A549 (cell line): Measurements from ENCODE around the gene RPL27A. TPM values are rescaled to one million over a fixed set of nuclear protein-coding genes. Genes with fewer than 3 reads are reported as not detected.
A peak's percentile ranks its signal among the peaks of the same experiment; 100 is the strongest.

Experiments
- ATAC-seq, 2 experiments: fragments of 200-7000 bp in 1 of 2; fragments of >200 bp in 1 of 2; cut with Nextera tagmentation in 1 of 2; cut with Tn5 transposase in 1 of 2; 3 replicates each; pipeline versions ENCODE4 v1.8.0 to v1.9.1; 2018 to 2020; ENCODE audit warnings: mild to moderate bottlenecking in 1 of 2, moderate library complexity in 1 of 2
- CTCF ChIA-PET: fragments of 300-600 bp; sonication (Branson Sonifier 250); formaldehyde crosslinking; extraction: SDS; loops from one replicate; lab custom pipeline; 2021; ENCODE audit warnings: antibody characterized with exemption, inconsistent platforms; lab: Yijun Ruan, JAX
- POLR2A ChIA-PET: fragments of 350-600 bp; formaldehyde crosslinking; extraction: SDS; loops from one replicate; lab custom pipeline; 2021; ENCODE audit warnings: antibody characterized with exemption, inconsistent platforms; lab: Yijun Ruan, JAX
- DNase-seq, 2 experiments: peaks; one replicate each; pipeline versions ENCODE4 v3.0.0 to v3.0.0-alpha.2; 2011 to 2016; ENCODE audit warnings: low read depth in 1 of 2, low spot score in 1 of 2
- FAIRE-seq: peaks from 2 replicates; lab custom pipeline; 2011; peaks lifted over from hg19 to GRCh38; lab: Jason Lieb, UNC
- H3K27ac ChIP-seq, 2 experiments: fragments of >200 bp; sonication (Bioruptor Twin); formaldehyde crosslinking; 3 replicates each; pipeline ENCODE4 v1.5.1; 2016 to 2017
- H3K4me1 ChIP-seq: fragments of >200 bp; sonication (Bioruptor Twin); formaldehyde crosslinking; 3 replicates; pipeline ENCODE4 v1.6.1; 2016
- H3K4me2 ChIP-seq: fragments of >200 bp; sonication (Bioruptor Twin); formaldehyde crosslinking; 3 replicates; pipeline ENCODE4 v1.6.1; 2016
- H3K4me3 ChIP-seq: fragments of >200 bp; sonication (Bioruptor Twin); formaldehyde crosslinking; 3 replicates; pipeline ENCODE4 v1.5.1; 2016
- H3K9me3 ChIP-seq: fragments of >200 bp; sonication (Bioruptor Twin); formaldehyde crosslinking; 3 replicates; pipeline ENCODE4 v1.6.1; 2016
- CEBPB ChIP-seq, 2 experiments: fragments of >200 bp in 1 of 2; sonication (Bioruptor Twin) in 1 of 2; formaldehyde crosslinking in 1 of 2; IDR thresholded peaks; 2 replicates each; pipeline ENCODE4 v1.6.1; 2012 to 2016
- CHD2 ChIP-seq: fragments of 150-350 bp; IDR thresholded peaks from 2 replicates; pipeline ENCODE4 v1.6.1; 2014; ENCODE audit warnings: low read length; ENCODE audit not compliant: partially characterized antibody
- CHD4 ChIP-seq: fragments of 200-600 bp; sonication (generic); IDR thresholded peaks from 2 replicates; pipeline ENCODE4 v1.6.1; 2016; ENCODE audit warnings: antibody characterized with exemption, mild to moderate bottlenecking, borderline replicate concordance
- EP300 ChIP-seq, 2 experiments: fragments of >200 bp; sonication (Bioruptor Twin); formaldehyde crosslinking; IDR thresholded peaks; 2 replicates in 1 of 2; 3 replicates in 1 of 2; pipeline ENCODE4 v1.6.1; 2016 to 2017
- FOSL2 ChIP-seq, 2 experiments: fragments of 450-650 bp in 1 of 2; fragments of >200 bp in 1 of 2; sonication (Bioruptor Twin) in 1 of 2; formaldehyde crosslinking; IDR thresholded peaks; 2 replicates each; pipeline versions ENCODE4 v1.5.0 to v1.6.1; 2016 to 2020; ENCODE audit warnings: mild to moderate bottlenecking in 1 of 2, moderate library complexity in 1 of 2
- FOXS1 ChIP-seq: fragments of 250-450 bp; sonication (Bioruptor Pico); IDR thresholded peaks from 2 replicates; pipeline ENCODE4 v1.5.0; 2020; ENCODE audit warnings: mild to moderate bottlenecking, moderate library complexity
- GATA3 ChIP-seq: IDR thresholded peaks from 2 replicates; pipeline ENCODE4 v1.6.1; 2012; ENCODE audit warnings: borderline replicate concordance
- KDM1A ChIP-seq: fragments of 200-600 bp; sonication (generic); IDR thresholded peaks from 2 replicates; pipeline ENCODE4 v1.6.1; 2016; ENCODE audit warnings: low read depth, mild to moderate bottlenecking
- NFE2L2 ChIP-seq: fragments of 150-350 bp; conservative IDR thresholded peaks from 2 replicates; pipeline ENCODE4 v1.6.1; 2014; ENCODE audit warnings: low read length
- NPAS2 ChIP-seq: fragments of 250-450 bp; sonication (Bioruptor Pico); IDR thresholded peaks from 2 replicates; pipeline ENCODE4 v1.8.0; 2022; ENCODE audit warnings: mild to moderate bottlenecking, moderate library complexity, borderline replicate concordance
- POLR2A ChIP-seq: IDR thresholded peaks from 2 replicates; pipeline ENCODE4 v1.6.1; 2012; ENCODE audit warnings: mild to moderate bottlenecking, low read length
- POLR2AphosphoS2 ChIP-seq: conservative IDR thresholded peaks from 2 replicates; pipeline ENCODE4 v1.6.1; 2012; ENCODE audit warnings: low read length, improper control_type of control experiment, inconsistent platforms
- RNF2 ChIP-seq: fragments of 200-600 bp; sonication (generic); IDR thresholded peaks from 2 replicates; pipeline ENCODE4 v1.6.1; 2016; ENCODE audit warnings: low read depth, mild to moderate bottlenecking, antibody characterized with exemption, moderate library complexity, borderline replicate concordance
- SREBF2 ChIP-seq: fragments of 450-650 bp; IDR thresholded peaks from 2 replicates; pipeline ENCODE4 v1.6.1; 2014; ENCODE audit warnings: mild to moderate bottlenecking, moderate library complexity
- TFCP2L1 ChIP-seq: fragments of 250-450 bp; sonication (Bioruptor Pico); IDR thresholded peaks from 2 replicates; pipeline ENCODE4 v1.5.0; 2021; ENCODE audit warnings: mild to moderate bottlenecking
- TP53 ChIP-seq: fragments of 250-450 bp; sonication (Bioruptor Pico); IDR thresholded peaks from 2 replicates; pipeline ENCODE4 v1.5.0; 2021; ENCODE audit warnings: mild to moderate bottlenecking, moderate library complexity
- ZC3H11A ChIP-seq: fragments of 450-650 bp; IDR thresholded peaks from 2 replicates; pipeline ENCODE4 v1.6.1; 2014; ENCODE audit warnings: antibody characterized with exemption, mild to moderate bottlenecking
- WGBS: methylation state at CpG from one replicate; pipeline ENCODE4 v1.1.6; 2017; ENCODE audit errors: missing lambda C conversion rate; 5-methylcytosine and 5-hydroxymethylcytosine counted together
- polyA plus RNA-seq, 4 experiments: library from polyadenylated mRNA; depleted of rRNA in 3 of 4; stranded (reverse); fragments of >200 nt; fragmentation: RNase III in 1 of 4; extraction: RNeasy Plus Mini Kit Qiagen cat#74134 plus additional on column Dnase treatment in 1 of 4; gene quantifications; 2 replicates in 3 of 4; 3 replicates in 1 of 4; pipeline ENCODE4 v1.2.3, GENCODE V29; 2011 to 2017
- TF ChIP-seq, protein P1 (sequence below): fragments of >200 bp; sonication (Bioruptor Twin); formaldehyde crosslinking; IDR thresholded peaks from 3 replicates; pipeline ENCODE4 v1.5.1; 2016
- TF ChIP-seq, protein P2 (sequence below): fragments of 450-650 bp; IDR thresholded peaks from 2 replicates; pipeline ENCODE4 v1.6.1; 2014; ENCODE audit warnings: antibody characterized with exemption
- TF ChIP-seq, protein P3 (sequence below): fragments of 250-450 bp; sonication (Bioruptor Pico); IDR thresholded peaks from 2 replicates; pipeline ENCODE4 v1.5.0; 2021; ENCODE audit warnings: mild to moderate bottlenecking, moderate library complexity, borderline replicate concordance
- TF ChIP-seq, protein P4 (sequence below): IDR thresholded peaks from 2 replicates; pipeline ENCODE4 v1.6.1; 2012
- TF ChIP-seq, protein P5 (sequence below): IDR thresholded peaks from 2 replicates; pipeline ENCODE4 v1.6.1; 2012; ENCODE audit warnings: low read depth, borderline replicate concordance

RPL27A gene
- polyA plus RNA-seq, 2 of the 4 experiments (the other 2 are of a cell fraction): 804 to 3,631 TPM

DNA sequence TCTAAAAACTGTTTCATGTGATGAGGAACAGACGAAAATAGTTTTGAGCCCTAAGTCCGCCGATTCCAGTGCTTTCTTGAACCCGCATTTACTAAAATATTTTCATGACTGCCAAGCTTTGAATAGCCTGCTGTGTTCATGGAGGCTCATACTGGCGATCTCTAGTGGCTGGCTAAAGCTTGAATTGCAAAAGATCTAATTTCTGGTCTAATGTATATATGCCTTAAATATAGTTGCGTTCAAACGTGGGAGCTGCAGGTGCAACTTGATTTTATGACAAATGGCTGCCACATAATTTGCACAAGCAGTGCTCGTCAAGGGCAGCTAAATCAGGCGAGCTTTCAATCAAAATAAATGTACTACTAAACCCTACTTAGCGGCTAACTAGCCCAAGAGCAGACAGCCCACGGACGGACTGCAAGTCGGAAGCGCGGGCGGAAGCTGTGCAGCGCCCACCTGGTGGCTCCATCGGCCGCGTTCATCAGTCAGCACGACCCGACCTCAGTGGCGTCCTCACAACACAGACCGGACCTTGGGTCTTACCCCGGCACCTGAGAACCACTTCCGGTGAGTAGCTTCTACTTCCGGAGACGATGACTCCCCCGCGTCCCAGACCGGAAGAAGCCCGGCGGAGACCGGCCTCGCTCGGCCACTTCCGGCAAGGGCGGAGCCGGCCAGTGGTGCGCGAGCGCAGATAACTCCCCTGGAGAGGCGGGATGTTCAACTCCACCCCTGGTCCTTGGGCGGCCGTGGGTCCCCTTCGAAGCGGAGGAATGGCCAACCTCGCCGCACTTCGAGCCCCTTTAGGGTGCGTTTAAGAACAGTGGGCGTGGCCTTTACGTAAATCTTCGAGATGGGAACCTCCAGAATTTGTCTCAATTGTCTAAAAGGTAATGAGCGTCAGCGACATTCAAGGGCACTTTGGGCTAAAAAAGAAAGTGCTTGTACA lies 6.1 kb downstream of the RPL27A start (continued):
- TF ChIP-seq, protein P1, sequence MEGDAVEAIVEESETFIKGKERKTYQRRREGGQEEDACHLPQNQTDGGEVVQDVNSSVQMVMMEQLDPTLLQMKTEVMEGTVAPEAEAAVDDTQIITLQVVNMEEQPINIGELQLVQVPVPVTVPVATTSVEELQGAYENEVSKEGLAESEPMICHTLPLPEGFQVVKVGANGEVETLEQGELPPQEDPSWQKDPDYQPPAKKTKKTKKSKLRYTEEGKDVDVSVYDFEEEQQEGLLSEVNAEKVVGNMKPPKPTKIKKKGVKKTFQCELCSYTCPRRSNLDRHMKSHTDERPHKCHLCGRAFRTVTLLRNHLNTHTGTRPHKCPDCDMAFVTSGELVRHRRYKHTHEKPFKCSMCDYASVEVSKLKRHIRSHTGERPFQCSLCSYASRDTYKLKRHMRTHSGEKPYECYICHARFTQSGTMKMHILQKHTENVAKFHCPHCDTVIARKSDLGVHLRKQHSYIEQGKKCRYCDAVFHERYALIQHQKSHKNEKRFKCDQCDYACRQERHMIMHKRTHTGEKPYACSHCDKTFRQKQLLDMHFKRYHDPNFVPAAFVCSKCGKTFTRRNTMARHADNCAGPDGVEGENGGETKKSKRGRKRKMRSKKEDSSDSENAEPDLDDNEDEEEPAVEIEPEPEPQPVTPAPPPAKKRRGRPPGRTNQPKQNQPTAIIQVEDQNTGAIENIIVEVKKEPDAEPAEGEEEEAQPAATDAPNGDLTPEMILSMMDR: 0 out of 3 replicates have a peak, but pooled peaks have one; percentile 23
- peak; percentile 98 for TF ChIP-seq POLR2AphosphoS2
- no peak for TF ChIP-seq ZC3H11A
- no peak for TF ChIP-seq SREBF2
- TF ChIP-seq RNF2: no peak
- no peak for TF ChIP-seq FOXS1 (CRISPR knock-in tag)
- no peak for TF ChIP-seq EP300 (IDR thresholded peaks at IDR 0.05)
- peak; percentile 21 for TF ChIP-seq CHD2
- no peak for TF ChIP-seq FOSL2 (IDR thresholded peaks at IDR 0.05)
- peak; percentile 72 for TF ChIP-seq FOSL2 (CRISPR knock-in tag; IDR thresholded peaks at IDR 0.05)
- TF ChIP-seq GATA3: peak; percentile 59
- no peak for TF ChIP-seq KDM1A

DNA sequence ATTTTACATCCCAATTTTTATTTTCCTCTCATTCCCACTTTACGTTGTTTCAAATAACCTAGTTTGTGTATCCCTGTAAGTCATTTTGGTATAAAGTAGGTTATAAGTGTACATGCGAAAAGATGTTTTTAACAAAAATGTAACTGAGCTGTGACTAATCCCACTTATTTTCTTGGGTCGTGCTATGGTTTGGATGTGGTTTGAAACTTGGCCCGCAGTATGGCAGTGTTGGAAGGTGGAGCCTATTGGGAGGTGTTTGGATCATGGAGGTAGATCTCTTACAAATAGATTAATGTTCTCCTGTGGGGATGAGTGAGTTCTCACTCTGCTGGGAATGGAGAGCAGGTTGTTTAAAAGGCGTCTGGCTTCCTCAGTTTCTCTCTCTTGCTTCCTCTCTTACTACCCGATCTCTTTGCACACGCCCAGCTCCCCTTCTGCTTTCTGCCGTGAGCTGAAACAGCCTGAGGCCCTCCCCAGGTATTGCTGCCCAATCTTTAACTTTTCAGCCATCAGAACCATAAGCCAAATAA lies 7.2 kb downstream of the RPL27A start:
- FAIRE-seq (no peak), DNase-seq (no peak), ATAC-seq (no peak)
- Histone ChIP-seq H3K4me3 (peak overlapping the region; percentile 59), H3K4me2 (peak overlapping the region; percentile 89), H3K4me1 (peaks cover 42% of the 10 kb centered on the region), H3K9me3 (no peaks in the 10 kb centered on the region), H3K27ac (peak overlapping the region; percentile 76 to 82)
- WGBS: 94% methylated on average over 8 of the region's 8 CpGs
- TF ChIP-seq, protein P2, sequence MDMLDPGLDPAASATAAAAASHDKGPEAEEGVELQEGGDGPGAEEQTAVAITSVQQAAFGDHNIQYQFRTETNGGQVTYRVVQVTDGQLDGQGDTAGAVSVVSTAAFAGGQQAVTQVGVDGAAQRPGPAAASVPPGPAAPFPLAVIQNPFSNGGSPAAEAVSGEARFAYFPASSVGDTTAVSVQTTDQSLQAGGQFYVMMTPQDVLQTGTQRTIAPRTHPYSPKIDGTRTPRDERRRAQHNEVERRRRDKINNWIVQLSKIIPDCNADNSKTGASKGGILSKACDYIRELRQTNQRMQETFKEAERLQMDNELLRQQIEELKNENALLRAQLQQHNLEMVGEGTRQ: no peak
- TF ChIP-seq TFCP2L1 (no peak), NFE2L2 (no peak), CEBPB (IDR thresholded peaks at IDR 0.05) (no peak), TP53 (no peak), NPAS2 (CRISPR knock-in tag) (no peak), CHD4 (no peak), FOXS1 (CRISPR knock-in tag) (no peak), GATA3 (no peak), CHD2 (no peak), POLR2A (no peak)
- TF ChIP-seq, protein P3, sequence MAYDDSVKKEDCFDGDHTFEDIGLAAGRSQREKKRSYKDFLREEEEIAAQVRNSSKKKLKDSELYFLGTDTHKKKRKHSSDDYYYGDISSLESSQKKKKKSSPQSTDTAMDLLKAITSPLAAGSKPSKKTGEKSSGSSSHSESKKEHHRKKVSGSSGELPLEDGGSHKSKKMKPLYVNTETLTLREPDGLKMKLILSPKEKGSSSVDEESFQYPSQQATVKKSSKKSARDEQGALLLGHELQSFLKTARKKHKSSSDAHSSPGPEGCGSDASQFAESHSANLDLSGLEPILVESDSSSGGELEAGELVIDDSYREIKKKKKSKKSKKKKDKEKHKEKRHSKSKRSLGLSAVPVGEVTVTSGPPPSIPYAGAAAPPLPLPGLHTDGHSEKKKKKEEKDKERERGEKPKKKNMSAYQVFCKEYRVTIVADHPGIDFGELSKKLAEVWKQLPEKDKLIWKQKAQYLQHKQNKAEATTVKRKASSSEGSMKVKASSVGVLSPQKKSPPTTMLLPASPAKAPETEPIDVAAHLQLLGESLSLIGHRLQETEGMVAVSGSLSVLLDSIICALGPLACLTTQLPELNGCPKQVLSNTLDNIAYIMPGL (CRISPR knock-in tag): no peak
- TF ChIP-seq, protein P4, sequence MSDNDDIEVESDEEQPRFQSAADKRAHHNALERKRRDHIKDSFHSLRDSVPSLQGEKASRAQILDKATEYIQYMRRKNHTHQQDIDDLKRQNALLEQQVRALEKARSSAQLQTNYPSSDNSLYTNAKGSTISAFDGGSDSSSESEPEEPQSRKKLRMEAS: no peak
- TF ChIP-seq, protein P5, sequence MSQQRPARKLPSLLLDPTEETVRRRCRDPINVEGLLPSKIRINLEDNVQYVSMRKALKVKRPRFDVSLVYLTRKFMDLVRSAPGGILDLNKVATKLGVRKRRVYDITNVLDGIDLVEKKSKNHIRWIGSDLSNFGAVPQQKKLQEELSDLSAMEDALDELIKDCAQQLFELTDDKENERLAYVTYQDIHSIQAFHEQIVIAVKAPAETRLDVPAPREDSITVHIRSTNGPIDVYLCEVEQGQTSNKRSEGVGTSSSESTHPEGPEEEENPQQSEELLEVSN: no peak
- ChIA-PET POLR2A (interaction anchor here (0.8 to 2.3 kb wide), 6 partner anchors 29 to 448 kb away, joined by 3 to 44 read pairs (median 4); no protein-coding TSS in a partner anchor), CTCF (interaction anchor here (1.1 to 1.8 kb wide), 5 partner anchors 27 to 448 kb away, joined by 3 to 7 read pairs (median 3); no protein-coding TSS in a partner anchor)
